ENCODE data around the gene DYRK1A. TPM values are rescaled to one million over a fixed set of nuclear protein-coding genes. Genes with fewer than 3 reads are reported as not detected.

The DYRK1A gene
- total RNA-seq, 1 experiment from 2014 or later, result 49.3 TPM

DNA sequence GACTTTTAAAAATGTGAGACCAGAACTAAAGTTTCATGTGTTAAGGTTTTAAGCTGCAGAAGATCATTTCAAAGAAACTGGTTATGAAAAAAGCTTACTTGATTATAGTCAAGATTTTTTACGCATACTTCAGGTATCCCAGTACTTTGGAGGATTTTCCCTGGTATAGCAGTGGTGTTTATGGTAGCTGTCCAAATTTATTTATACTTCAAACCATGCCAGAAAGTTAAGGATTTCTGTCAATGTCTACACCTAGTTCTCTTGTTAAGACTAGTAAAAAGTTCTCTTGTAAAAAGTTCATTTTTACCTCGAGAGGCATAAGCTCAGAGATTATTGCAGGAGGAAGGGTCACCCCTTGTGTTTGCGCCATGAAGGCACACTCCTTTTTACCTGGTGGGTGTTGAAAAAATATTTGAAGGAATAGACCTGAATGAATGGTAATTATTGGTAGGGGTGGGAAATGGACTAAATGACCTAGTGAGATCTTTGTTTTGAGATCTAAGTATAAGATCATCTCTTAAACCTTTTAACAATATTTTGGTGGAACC is 2.8 kb downstream of the DYRK1A start (continued):
- TF ChIP-seq, protein P1, sequence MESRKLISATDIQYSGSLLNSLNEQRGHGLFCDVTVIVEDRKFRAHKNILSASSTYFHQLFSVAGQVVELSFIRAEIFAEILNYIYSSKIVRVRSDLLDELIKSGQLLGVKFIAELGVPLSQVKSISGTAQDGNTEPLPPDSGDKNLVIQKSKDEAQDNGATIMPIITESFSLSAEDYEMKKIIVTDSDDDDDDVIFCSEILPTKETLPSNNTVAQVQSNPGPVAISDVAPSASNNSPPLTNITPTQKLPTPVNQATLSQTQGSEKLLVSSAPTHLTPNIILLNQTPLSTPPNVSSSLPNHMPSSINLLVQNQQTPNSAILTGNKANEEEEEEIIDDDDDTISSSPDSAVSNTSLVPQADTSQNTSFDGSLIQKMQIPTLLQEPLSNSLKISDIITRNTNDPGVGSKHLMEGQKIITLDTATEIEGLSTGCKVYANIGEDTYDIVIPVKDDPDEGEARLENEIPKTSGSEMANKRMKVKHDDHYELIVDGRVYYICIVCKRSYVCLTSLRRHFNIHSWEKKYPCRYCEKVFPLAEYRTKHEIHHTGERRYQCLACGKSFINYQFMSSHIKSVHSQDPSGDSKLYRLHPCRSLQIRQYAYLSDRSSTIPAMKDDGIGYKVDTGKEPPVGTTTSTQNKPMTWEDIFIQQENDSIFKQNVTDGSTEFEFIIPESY (IDR thresholded peaks at IDR 0.05; ENCODE audit: extremely low read depth, insufficient replicate concordance, low read length), result no peak
- TF ChIP-seq, protein P2, sequence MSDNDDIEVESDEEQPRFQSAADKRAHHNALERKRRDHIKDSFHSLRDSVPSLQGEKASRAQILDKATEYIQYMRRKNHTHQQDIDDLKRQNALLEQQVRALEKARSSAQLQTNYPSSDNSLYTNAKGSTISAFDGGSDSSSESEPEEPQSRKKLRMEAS (IDR thresholded peaks at IDR 0.05), result no peak
- TF ChIP-seq SIN3A (IDR thresholded peaks at IDR 0.05; ENCODE audit: low read depth), result no peak

DNA sequence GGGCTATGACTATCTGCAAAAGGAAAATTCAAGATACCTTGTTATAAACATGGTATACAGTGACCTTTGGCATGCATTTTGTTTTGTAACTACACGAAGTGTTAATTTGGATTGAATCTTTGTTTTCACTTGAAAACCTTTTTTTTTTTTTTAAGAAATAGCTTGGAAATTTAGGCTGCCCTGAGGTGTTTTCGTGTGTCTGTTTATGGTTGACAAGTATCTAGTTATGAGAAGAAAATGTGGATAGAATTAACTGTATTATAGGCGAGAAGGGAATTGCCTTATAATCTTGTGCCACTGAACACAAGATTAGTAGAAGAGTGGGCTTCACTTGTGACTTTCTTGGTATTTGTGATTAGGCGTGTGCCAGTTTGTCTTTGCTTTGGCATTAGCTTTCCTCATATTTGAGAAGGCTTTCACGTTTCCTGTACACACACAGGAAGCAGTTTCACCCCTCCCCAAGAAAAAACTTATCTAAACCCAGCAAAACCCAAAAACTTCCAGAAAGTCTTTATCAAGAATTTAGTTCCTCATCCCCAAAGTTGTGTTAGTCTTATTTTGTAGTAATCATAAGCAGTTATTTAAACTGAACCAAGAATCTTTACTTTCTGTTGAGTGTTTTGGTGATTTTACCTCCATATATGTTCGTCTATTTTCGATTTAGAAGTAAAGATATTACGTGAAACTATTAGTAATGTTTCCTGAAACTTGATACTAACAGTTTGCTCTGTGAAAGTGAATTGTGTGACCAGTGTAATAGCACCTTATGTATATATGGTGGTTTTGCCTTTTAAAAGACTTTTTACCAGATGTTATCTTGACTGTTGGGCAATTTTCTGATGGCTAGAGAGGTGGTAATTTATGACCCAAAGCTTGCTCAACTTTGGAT is 3.8 kb downstream of the DYRK1A start:
- Histone ChIP-seq H3K9ac (ENCODE audit: low read length) (peak overlapping the region; percentile 95), H3K4me1 (ENCODE audit: control insufficient read depth in 1 of 2, insufficient read depth in 2 of 2, low read length in 2 of 2) (peaks cover 42 to 71% of the 10 kb centered on the region in 2 experiments), H3K4me2 (ENCODE audit: low read length) (peak overlapping the region; percentile 95), H3K36me3 (ENCODE audit: control insufficient read depth in 1 of 2, insufficient read depth in 2 of 2, low read length in 2 of 2) (no peaks in the 10 kb centered on the region), H3K27me3 (ENCODE audit: insufficient read depth, low read length) (no peaks in the 10 kb centered on the region), H3K9me2 (ENCODE audit: insufficient read depth) (no peaks in the 10 kb centered on the region; the same call in 1 of the 2 replicates), H3K4me3 (replicated peaks in 1 of 2; ENCODE audit: low read depth in 1 of 2, low read length in 2 of 2) (no peak overlapping the region), H3K9me3 (ENCODE audit: control insufficient read depth in 1 of 2, insufficient read depth in 1 of 2, low read depth in 1 of 2, low read length in 2 of 2) (no peaks in the 10 kb centered on the region), H3K27ac (ENCODE audit: low read depth, low read length) (no peak overlapping the region), H2AFZ (ENCODE audit: low read depth, low read length, poor library complexity, severe bottlenecking) (no peak overlapping the region), H3K79me2 (ENCODE audit: insufficient read depth, low read length) (peaks cover 83% of the 10 kb centered on the region), H4K20me1 (ENCODE audit: insufficient read depth) (peaks cover 26% of the 10 kb centered on the region; the same call in 1 of the 2 replicates)
- POLR2A ChIA-PET, result no interaction called here
- ATAC-seq, result no peak
- no peak for TF ChIP-seq ELF1 (IDR thresholded peaks at IDR 0.05; ENCODE audit: borderline replicate concordance, low read depth)
- TF ChIP-seq, protein P1 (IDR thresholded peaks at IDR 0.05; ENCODE audit: extremely low read depth, insufficient replicate concordance, low read length), result no peak
- no peak for TF ChIP-seq POLR2A (IDR thresholded peaks at IDR 0.05; ENCODE audit: borderline replicate concordance, extremely low read depth, insufficient read depth, insufficient read length)
- no peak for TF ChIP-seq ZFX (IDR thresholded peaks at IDR 0.05)
- no peak for TF ChIP-seq CBX3 (IDR thresholded peaks at IDR 0.05; ENCODE audit: low read depth)
- RAD21 ChIA-PET (ENCODE audit: low non-redundant PET in 1 of 2, low total read pairs in 2 of 2, uncharacterized antibody in 2 of 2, unreplicated experiment in 2 of 2), result no interaction called here
- BruUV-seq (replicated peaks), result no TSS peak
- CTCF ChIA-PET, result no interaction called here
- no peak for DNase-seq (ENCODE audit: low read depth, low spot score)
- intact Hi-C loops (cut with micrococcal nuclease), result no loop called here
